SW 1271 (cell line): ENCODE results near the gene IL13RA2.

Experiments
- DNase-seq, 2 experiments: peaks; one replicate each; lab custom pipeline; 2025; lab: John Stamatoyannopoulos, UW

IL13RA2 gene, protein sequence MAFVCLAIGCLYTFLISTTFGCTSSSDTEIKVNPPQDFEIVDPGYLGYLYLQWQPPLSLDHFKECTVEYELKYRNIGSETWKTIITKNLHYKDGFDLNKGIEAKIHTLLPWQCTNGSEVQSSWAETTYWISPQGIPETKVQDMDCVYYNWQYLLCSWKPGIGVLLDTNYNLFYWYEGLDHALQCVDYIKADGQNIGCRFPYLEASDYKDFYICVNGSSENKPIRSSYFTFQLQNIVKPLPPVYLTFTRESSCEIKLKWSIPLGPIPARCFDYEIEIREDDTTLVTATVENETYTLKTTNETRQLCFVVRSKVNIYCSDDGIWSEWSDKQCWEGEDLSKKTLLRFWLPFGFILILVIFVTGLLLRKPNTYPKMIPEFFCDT

DNA sequence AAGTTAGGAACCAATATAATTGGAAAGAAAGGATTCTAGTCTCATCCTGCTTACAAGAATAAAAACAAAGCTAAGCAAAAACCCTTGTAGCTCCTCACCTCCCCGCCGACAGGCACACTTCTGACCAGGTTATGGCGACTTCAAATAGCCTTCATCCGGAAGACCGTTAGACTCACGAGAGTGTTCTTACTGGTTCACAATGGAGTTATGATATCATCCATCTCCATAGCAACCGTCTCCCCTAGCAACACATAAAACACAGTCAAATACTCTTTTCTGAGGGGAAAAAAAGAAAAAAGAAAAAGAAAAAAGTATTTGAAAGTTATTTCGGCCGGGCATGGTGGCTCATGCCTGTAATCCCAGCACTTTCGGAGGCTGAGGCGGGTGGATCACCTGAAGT, at the start of gene IL13RA2:
IL13RA2 (minus strand) TSS at position 162 of the 400 bp plus-strand sequence. CDS start 347 bp downstream, outside the sequence.
- no peak for DNase-seq

GRCh38 chrX:115065304-115065703, 47.9 kb upstream of the IL13RA2 start:
- DNase-seq = no peak

- DNase-seq = no peak
Measured at GRCh38 chrX:115060013-115060412, 42.6 kb upstream of the IL13RA2 start.

DNA sequence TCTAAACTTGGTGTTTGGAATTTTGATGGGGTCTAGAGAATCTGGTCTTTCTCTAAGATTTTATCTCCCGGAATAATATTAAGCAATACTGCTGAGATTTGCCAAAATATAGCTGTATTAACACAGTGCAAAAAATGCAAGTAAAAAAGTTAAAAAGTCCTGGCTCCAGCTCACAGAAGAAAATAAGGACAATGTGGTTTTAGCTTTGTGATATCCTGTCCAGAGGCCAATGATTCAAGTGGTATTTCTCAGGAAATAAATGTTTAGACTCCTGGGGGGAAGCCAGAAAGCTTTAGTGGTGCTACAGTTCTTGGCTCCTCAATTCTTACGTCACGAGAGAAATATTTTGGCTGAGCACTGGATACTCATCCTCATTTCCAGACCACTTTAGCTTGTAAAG, 40.9 kb upstream of the IL13RA2 start:
- DNase-seq = no peak

GRCh38 chrX:115054876-115055275, 37.5 kb upstream of the IL13RA2 start:
- no peak for DNase-seq

GRCh38 chrX:115053223-115053622, 35.8 kb upstream of the IL13RA2 start:
- no peak for DNase-seq

DNA sequence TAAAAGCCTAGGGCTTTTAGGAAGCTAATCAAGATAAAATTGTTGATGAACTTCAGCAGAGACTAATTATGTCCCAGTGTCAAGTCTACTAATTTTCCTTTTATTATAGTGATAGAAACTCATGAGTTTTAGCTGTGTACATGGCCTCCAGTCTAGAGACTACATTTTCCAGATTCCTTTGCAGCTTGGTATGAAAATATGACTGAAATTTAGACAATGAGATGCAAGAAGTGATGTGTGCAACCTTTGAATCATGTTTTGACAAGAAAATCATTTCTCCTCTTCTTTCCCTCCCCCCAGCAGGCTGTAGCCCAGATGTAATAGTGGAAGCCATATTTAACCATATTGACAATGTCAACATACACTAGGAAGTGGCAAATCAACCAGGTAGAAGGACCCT, 30.3 kb upstream of the IL13RA2 start:
- no peak for DNase-seq

GRCh38 chrX:115047181-115047580, 29.8 kb upstream of the IL13RA2 start:
- DNase-seq = no peak

GRCh38 chrX:115040417-115040816, 23.0 kb upstream of the IL13RA2 start:
- no peak for DNase-seq

DNA sequence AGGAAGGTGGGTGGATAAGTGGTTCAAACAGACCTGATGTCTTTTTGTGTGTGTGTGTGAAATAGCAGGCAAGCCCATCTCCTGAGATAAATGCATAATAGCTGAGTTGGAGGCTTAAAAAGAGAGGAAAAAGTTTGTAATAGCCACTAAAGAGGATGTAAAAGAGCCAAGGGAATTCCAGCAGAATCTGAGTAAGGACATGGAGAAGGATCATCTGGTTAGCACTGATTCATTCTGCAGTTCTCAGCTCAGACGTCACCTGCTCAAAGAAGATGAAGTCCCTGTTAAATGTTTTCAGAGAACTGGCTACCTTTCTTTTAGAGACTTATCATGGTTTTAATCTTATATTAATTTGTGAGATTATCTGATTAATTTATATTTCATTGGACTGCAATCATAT, 21.0 kb upstream of the IL13RA2 start:
- DNase-seq = no peak

DNA sequence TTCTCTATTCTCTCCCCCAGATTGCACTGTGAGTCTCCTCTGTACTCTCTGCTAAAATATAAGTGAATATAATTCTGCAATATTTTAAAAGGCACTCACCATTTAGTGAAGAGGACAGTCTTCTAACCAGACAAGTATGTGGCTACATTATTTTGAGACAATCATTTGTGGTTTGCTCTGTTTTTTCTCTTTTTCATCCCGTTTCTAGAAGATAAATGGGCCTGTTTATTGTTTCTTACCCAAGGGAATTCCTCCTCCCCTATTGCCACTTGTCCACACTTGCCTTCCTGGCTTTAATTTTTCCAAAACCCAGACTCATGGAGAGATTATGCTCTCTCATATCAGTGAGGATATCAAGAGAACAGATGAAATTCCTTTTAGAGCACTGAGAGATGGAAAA, 18.6 kb upstream of the IL13RA2 start:
- no peak for DNase-seq

- DNase-seq = no peak
Measured at GRCh38 chrX:115031989-115032388, 14.6 kb upstream of the IL13RA2 start.

DNA sequence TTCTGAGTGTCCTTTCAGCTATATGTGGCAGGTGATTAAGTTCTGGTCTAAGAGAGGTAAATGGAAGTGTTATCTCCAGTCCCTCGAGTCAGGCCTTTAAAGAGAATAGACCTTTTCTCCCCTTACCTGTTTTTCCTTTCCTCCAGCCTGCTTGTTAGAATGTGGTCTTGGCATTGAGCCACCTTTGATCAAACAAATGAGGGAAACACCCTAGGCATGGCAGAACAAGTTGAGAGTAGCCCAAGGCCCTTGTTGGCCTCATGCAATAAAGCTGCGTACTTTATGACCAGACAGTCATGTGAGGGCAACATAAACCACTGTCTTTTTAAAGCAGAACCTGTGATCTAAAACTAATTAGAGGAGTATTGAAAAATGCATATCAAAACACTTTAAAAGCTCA, 13.2 kb upstream of the IL13RA2 start:
- DNase-seq = no peak

DNA sequence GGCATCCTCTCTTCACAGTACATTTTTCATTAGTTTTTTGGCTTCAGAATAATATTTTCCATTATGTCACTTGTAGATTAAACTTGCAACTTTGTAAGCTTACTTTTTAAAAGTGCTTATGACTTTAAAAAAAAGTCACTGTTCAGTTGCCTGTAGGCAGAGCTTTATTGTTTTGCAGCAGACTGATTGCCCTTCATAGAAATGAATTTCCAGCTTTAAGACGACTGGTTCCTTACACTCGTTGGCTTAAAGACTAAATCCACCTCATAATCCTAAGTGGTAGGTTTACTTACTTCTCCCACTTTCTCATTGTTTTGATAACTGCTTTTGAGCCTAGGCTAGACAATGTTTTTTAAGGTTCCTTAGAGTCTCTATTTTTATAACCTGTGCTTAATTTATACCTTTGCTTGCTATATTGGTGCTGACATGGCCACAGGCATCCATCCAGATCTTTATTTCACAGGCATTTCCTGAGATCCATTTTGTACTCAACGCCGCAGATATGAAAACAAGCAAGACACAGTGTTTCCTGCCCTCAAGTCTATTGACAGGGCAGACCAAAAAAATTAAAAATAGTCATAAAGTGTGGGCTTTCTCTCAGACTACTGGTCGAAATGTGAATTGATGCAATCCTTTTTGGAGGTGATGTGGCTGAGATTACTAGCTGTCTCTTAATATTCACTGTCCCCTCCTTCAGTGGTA, 12.6 kb upstream of the IL13RA2 start:
- no peak for DNase-seq

DNA sequence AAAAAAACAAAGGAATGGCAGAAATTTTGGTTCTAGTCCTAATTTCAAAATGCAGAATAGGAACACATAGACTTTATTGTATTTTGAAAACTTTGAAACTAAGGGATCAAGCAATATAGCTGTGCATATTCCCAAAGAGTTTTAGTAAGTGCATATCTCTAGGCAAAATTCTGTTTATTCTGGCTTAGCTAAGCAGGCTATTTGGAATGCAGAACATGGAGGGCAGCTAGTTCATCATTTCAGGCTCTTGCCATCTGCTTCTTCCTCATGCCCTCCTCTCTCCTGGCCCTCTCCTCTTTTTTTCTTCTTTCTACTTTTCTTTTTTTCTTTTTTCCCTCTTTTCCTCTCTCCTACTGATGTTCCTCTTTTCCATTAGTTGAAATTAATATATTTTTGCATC, 12.0 kb upstream of the IL13RA2 start:
- no peak for DNase-seq

- DNase-seq = no peak
Measured at GRCh38 chrX:115023811-115024210, 6.4 kb upstream of the IL13RA2 start.

DNA sequence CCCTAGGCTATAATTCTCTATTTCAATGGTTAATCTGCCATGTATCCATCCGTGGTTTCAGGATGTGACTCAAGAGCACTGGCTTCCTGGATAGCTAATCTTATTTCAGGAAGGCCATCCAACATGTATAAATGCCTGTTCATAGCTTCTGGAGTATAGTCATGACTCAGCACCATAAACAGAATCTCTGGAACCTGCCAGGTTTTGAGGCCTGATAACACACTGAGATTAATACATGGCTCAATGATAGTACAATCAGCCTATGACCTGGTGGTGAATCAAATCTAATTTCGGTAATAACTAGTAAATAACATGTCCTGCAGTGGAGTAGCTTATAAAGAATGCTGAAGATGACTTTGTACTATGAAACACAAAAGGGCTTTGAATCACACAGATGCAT, 5.7 kb upstream of the IL13RA2 start:
- DNase-seq = peak; percentile 0 to 31

- DNase-seq = no peak
Measured at GRCh38 chrX:115021121-115021520, 3.7 kb upstream of the IL13RA2 start.

DNA sequence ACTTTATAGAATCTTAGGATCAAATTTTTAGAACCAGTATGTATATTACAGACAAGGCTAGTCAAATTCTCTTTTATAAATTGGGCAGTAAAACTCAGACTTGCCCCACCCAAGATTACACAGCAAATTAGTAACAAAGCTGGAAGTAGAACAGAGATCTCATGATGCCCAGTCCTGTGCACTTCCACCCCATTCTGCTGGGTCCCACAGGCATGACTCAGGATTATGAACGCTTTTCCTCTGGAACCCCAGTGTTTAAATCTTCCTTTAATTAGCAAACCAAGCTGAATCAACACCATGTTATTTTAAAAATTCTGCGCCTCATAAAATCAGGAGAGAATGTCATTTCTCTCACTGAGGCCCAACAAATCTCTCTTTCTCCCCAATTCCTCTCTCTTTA, 1.5 kb upstream of the IL13RA2 start:
- DNase-seq = no peak

- DNase-seq = no peak
Measured at GRCh38 chrX:115018040-115018647, 728 bp upstream of the IL13RA2 start.

DNA sequence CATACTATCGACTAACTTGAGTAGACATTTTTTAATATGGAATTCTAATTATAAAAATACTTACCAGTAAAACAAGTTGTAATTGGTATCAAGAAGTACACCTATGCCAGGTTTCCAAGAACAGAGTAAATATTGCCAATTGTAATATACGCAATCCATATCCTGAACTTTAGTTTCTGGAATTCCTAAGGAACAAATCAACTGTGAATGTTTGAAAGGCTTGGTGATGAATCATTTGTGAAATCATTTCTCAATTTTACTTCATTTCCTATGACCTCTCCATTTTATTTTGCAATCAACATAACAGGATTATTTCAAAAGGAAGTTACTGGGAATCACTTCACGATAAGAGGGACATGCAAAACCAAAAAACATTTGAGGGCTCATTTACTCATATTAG, 3.7 kb downstream of the IL13RA2 start:
- DNase-seq = peak in 1 of 2 experiments; percentile 1

GRCh38 chrX:115011428-115011827, 6.0 kb downstream of the IL13RA2 start:
- DNase-seq = no peak

- DNase-seq = no peak
Measured at GRCh38 chrX:114999906-115000305, 17.5 kb downstream of the IL13RA2 start.
